GM12878 (cell line): Measurements from ENCODE around the gene LYSMD1.
"Not testable (repeated sequence)": the region's sequence is repeated elsewhere in the genome, so short reads cannot be mapped to it uniquely, and the experiment has no call there.

ENCODE experiments used
- CEBPB ChIP-seq, 2 experiments: fragments of 150-350 bp in 1 of 2; IDR thresholded peaks; 2 replicates each; pipeline ENCODE4 v1.6.1; 2012 to 2014; ENCODE audit warnings: low read depth in 2 of 2, low read length in 2 of 2, borderline replicate concordance in 1 of 2, inconsistent platforms in 1 of 2
- POLR2AphosphoS5 ChIP-seq: IDR thresholded peaks from 2 replicates; pipeline ENCODE4 v1.6.1; 2011; ENCODE audit warnings: mild to moderate bottlenecking, low read length, inconsistent platforms
- ZZZ3 ChIP-seq: IDR thresholded peaks from 2 replicates; pipeline ENCODE4 v1.6.1; 2011; ENCODE audit warnings: low read depth; ENCODE audit not compliant: control insufficient read depth, insufficient read length

DNA sequence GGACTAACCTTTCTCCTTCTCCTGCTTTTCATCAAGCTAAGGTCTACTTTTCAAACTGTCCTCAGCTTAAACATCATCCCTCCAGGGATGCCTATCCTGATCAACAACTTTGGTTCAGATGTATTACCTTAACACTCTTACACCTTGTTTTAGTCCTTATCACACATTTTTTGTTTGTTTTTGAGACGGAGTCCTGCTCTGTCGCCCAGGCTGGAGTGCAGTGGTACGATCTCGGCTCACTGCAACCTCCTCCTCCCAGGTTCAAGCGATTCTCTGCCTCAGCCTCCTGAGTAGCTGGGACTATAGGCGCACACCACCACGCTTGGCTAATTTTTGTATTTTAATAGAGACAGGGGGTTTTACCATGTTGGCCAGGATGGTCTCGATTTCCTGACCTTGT is 23.0 kb upstream of the LYSMD1 start:
- not testable (repeated sequence) for TF ChIP-seq CEBPB (IDR thresholded peaks at IDR 0.05; ENCODE audit: borderline replicate concordance in 1 of 2, low read depth in 2 of 2, low read length in 2 of 2); POLR2AphosphoS5; ZZZ3
